Measurements from ENCODE around the gene HS6ST3. TPM values are rescaled to one million over a fixed set of nuclear protein-coding genes. Genes with fewer than 3 reads are reported as not detected.
A peak's percentile ranks its signal among the peaks of the same experiment; 100 is the strongest.

HS6ST3 gene
- total RNA-seq, 1 experiment from 2014 or later, result 1.2 TPM

- POLR2A ChIA-PET, result no interaction called here
- Mint-ChIP-seq H3K27ac (no peak overlapping the region), H3K36me3 (peaks cover 11% of the 10 kb centered on the region), H3K9me3 (peaks cover 24% of the 10 kb centered on the region), H3K4me3 (no peak overlapping the region), H3K4me1 (peaks cover 7% of the 10 kb centered on the region), H3K27me3 (ENCODE audit: low read depth) (no peaks in the 10 kb centered on the region)
- ATAC-seq, result peak; percentile 39
- CTCF ChIA-PET, result interaction anchor here (0.6 kb wide), 1 partner anchor 115 kb away, joined by 4 read pairs; no protein-coding TSS in a partner anchor
- TF ChIP-seq ZNF263 (CRISPR knock-in tag; IDR thresholded peaks at IDR 0.05; ENCODE audit: low read depth), result no peak
- no peak for TF ChIP-seq ATF1 (CRISPR knock-in tag; IDR thresholded peaks at IDR 0.05)
- no peak for TF ChIP-seq AR (CRISPR knock-in tag; IDR thresholded peaks at IDR 0.05)
- TF ChIP-seq CREB1 (CRISPR knock-in tag; IDR thresholded peaks at IDR 0.05), result no peak
- TF ChIP-seq NR3C1 (CRISPR knock-in tag; conservative IDR thresholded peaks at IDR 0.05; ENCODE audit: low read depth), result no peak
- no peak for TF ChIP-seq ZNF281 (CRISPR knock-in tag; IDR thresholded peaks at IDR 0.05)
- TF ChIP-seq, protein P1, sequence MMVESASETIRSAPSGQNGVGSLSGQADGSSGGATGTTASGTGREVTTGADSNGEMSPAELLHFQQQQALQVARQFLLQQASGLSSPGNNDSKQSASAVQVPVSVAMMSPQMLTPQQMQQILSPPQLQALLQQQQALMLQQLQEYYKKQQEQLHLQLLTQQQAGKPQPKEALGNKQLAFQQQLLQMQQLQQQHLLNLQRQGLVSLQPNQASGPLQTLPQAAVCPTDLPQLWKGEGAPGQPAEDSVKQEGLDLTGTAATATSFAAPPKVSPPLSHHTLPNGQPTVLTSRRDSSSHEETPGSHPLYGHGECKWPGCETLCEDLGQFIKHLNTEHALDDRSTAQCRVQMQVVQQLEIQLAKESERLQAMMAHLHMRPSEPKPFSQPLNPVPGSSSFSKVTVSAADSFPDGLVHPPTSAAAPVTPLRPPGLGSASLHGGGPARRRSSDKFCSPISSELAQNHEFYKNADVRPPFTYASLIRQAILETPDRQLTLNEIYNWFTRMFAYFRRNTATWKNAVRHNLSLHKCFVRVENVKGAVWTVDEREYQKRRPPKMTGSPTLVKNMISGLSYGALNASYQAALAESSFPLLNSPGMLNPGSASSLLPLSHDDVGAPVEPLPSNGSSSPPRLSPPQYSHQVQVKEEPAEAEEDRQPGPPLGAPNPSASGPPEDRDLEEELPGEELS (CRISPR knock-in tag; IDR thresholded peaks at IDR 0.05), result no peak
- TF ChIP-seq, protein P2, sequence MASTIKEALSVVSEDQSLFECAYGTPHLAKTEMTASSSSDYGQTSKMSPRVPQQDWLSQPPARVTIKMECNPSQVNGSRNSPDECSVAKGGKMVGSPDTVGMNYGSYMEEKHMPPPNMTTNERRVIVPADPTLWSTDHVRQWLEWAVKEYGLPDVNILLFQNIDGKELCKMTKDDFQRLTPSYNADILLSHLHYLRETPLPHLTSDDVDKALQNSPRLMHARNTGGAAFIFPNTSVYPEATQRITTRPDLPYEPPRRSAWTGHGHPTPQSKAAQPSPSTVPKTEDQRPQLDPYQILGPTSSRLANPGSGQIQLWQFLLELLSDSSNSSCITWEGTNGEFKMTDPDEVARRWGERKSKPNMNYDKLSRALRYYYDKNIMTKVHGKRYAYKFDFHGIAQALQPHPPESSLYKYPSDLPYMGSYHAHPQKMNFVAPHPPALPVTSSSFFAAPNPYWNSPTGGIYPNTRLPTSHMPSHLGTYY (CRISPR knock-in tag; IDR thresholded peaks at IDR 0.05), result no peak
- TF ChIP-seq ETV6 (CRISPR knock-in tag; IDR thresholded peaks at IDR 0.05), result no peak
- TF ChIP-seq ZNF317 (CRISPR knock-in tag; IDR thresholded peaks at IDR 0.05; ENCODE audit: borderline replicate concordance, low read depth), result no peak
- TF ChIP-seq HMGA2 (CRISPR knock-in tag; IDR thresholded peaks at IDR 0.05), result no peak
- TF ChIP-seq ZSCAN18 (CRISPR knock-in tag; IDR thresholded peaks at IDR 0.05), result no peak
- TF ChIP-seq, protein P3, sequence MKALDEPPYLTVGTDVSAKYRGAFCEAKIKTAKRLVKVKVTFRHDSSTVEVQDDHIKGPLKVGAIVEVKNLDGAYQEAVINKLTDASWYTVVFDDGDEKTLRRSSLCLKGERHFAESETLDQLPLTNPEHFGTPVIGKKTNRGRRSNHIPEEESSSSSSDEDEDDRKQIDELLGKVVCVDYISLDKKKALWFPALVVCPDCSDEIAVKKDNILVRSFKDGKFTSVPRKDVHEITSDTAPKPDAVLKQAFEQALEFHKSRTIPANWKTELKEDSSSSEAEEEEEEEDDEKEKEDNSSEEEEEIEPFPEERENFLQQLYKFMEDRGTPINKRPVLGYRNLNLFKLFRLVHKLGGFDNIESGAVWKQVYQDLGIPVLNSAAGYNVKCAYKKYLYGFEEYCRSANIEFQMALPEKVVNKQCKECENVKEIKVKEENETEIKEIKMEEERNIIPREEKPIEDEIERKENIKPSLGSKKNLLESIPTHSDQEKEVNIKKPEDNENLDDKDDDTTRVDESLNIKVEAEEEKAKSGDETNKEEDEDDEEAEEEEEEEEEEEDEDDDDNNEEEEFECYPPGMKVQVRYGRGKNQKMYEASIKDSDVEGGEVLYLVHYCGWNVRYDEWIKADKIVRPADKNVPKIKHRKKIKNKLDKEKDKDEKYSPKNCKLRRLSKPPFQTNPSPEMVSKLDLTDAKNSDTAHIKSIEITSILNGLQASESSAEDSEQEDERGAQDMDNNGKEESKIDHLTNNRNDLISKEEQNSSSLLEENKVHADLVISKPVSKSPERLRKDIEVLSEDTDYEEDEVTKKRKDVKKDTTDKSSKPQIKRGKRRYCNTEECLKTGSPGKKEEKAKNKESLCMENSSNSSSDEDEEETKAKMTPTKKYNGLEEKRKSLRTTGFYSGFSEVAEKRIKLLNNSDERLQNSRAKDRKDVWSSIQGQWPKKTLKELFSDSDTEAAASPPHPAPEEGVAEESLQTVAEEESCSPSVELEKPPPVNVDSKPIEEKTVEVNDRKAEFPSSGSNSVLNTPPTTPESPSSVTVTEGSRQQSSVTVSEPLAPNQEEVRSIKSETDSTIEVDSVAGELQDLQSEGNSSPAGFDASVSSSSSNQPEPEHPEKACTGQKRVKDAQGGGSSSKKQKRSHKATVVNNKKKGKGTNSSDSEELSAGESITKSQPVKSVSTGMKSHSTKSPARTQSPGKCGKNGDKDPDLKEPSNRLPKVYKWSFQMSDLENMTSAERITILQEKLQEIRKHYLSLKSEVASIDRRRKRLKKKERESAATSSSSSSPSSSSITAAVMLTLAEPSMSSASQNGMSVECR (CRISPR knock-in tag; IDR thresholded peaks at IDR 0.05; ENCODE audit: borderline replicate concordance), result no peak
- no peak for TF ChIP-seq GRHL2 (CRISPR knock-in tag; IDR thresholded peaks at IDR 0.05; ENCODE audit: insufficient replicate concordance, severe bottlenecking)
- TF ChIP-seq, protein P4, sequence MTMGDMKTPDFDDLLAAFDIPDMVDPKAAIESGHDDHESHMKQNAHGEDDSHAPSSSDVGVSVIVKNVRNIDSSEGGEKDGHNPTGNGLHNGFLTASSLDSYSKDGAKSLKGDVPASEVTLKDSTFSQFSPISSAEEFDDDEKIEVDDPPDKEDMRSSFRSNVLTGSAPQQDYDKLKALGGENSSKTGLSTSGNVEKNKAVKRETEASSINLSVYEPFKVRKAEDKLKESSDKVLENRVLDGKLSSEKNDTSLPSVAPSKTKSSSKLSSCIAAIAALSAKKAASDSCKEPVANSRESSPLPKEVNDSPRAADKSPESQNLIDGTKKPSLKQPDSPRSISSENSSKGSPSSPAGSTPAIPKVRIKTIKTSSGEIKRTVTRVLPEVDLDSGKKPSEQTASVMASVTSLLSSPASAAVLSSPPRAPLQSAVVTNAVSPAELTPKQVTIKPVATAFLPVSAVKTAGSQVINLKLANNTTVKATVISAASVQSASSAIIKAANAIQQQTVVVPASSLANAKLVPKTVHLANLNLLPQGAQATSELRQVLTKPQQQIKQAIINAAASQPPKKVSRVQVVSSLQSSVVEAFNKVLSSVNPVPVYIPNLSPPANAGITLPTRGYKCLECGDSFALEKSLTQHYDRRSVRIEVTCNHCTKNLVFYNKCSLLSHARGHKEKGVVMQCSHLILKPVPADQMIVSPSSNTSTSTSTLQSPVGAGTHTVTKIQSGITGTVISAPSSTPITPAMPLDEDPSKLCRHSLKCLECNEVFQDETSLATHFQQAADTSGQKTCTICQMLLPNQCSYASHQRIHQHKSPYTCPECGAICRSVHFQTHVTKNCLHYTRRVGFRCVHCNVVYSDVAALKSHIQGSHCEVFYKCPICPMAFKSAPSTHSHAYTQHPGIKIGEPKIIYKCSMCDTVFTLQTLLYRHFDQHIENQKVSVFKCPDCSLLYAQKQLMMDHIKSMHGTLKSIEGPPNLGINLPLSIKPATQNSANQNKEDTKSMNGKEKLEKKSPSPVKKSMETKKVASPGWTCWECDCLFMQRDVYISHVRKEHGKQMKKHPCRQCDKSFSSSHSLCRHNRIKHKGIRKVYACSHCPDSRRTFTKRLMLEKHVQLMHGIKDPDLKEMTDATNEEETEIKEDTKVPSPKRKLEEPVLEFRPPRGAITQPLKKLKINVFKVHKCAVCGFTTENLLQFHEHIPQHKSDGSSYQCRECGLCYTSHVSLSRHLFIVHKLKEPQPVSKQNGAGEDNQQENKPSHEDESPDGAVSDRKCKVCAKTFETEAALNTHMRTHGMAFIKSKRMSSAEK (CRISPR knock-in tag; IDR thresholded peaks at IDR 0.05; ENCODE audit: borderline replicate concordance), result no peak
- DNase-seq (ENCODE audit: low spot score), result no peak
Observed at GRCh38 chr13:96851856-96852445, 762.0 kb downstream of the HS6ST3 start.

All from WTC11 (cell line).